ENCODE measurements around the gene CDHR4. TPM values are rescaled to one million over a fixed set of nuclear protein-coding genes. Genes with fewer than 3 reads are reported as not detected.

Gene CDHR4
- total and polyA plus RNA-seq, 10 donors, result 0.06 to 0.29 TPM; not detected in 8

DNA sequence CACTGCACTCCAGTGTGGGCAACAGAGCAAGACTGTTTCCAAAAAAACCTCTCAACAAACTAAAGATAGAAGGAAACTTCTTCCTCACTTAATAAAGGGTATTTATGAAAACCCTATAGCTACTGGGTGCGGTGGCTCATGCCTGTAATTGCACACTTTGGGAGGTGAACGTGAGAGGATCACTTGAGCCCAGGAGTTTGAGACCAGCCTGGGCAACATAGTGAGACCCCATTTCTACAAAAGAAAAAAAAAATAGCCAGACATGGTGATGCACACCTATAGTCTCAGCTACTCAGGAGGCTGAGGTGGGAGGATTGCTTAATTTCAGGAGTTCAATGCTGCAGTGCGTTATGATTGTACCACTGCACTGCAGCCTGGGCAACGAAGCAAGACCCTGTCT, 35.7 kb downstream of the CDHR4 start:
- intact Hi-C loops (cut with DNase I; ENCODE audit: low total_unique reads), result no loop called here
- Histone ChIP-seq H3K27me3 (replicated peaks in 1 of 7) (no peaks in the 10 kb centered on the region), H3K27ac (no peak overlapping the region), H3K36me3 (peaks cover 0 to 57% (median 5%) of the 10 kb centered on the region in 6 donors), H3K4me3 (no peak overlapping the region), H3K4me1 (peaks cover 0 to 43% (median 6%) of the 10 kb centered on the region in 6 donors), H3K9me3 (no peaks in the 10 kb centered on the region)
- no peak for DNase-seq
- TF ChIP-seq POLR2A (IDR thresholded peaks at IDR 0.05) (no peak), POLR2AphosphoS5 (IDR thresholded peaks at IDR 0.05) (no peak)
- TF ChIP-seq, protein P1, sequence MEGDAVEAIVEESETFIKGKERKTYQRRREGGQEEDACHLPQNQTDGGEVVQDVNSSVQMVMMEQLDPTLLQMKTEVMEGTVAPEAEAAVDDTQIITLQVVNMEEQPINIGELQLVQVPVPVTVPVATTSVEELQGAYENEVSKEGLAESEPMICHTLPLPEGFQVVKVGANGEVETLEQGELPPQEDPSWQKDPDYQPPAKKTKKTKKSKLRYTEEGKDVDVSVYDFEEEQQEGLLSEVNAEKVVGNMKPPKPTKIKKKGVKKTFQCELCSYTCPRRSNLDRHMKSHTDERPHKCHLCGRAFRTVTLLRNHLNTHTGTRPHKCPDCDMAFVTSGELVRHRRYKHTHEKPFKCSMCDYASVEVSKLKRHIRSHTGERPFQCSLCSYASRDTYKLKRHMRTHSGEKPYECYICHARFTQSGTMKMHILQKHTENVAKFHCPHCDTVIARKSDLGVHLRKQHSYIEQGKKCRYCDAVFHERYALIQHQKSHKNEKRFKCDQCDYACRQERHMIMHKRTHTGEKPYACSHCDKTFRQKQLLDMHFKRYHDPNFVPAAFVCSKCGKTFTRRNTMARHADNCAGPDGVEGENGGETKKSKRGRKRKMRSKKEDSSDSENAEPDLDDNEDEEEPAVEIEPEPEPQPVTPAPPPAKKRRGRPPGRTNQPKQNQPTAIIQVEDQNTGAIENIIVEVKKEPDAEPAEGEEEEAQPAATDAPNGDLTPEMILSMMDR (IDR thresholded peaks at IDR 0.05 in 8 of 11, conservative IDR thresholded peaks at IDR 0.05 in 3 of 11), result no peak
- WGBS, 5 donors, result 94 to 99% (median 97%) methylated on average over 4 of the region's 4 CpGs

DNA sequence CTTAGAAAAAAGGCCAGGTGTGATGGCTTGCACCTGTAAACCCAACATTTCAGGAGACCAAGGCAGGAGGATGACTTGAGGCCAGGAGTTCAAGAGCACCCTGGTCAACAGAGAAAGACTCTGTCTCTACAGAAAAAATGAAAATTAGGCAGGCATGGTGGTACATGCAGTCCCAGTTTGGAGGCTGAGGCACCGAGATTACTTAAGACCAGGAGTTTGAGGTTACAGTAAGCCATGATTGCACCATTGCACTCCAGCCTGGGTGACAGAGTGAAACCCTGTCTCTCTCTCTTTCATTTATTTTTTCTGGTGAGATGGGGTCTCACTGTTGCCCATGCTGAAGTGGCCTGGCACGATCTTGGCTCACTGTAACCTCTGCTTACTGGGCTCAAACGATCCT, 38.0 kb downstream of the CDHR4 start:
- Histone ChIP-seq H3K36me3 (peaks cover 0 to 49% (median 3%) of the 10 kb centered on the region in 6 donors), H3K27ac (no peak overlapping the region), H3K4me3 (no peak overlapping the region), H3K4me1 (peaks cover 0 to 59% (median 6%) of the 10 kb centered on the region in 6 donors), H3K27me3 (replicated peaks in 1 of 7) (no peaks in the 10 kb centered on the region), H3K9me3 (no peaks in the 10 kb centered on the region)
- DNase-seq, result no peak
- 56 to 89% (median 75%) methylated on average over 3 of the region's 3 CpGs for WGBS, 5 donors
- TF ChIP-seq POLR2A (IDR thresholded peaks at IDR 0.05), result no peak
- TF ChIP-seq, protein P1 (IDR thresholded peaks at IDR 0.05 in 8 of 11, conservative IDR thresholded peaks at IDR 0.05 in 3 of 11), result no peak
- TF ChIP-seq POLR2AphosphoS5 (IDR thresholded peaks at IDR 0.05), result no peak
- intact Hi-C loops (cut with DNase I; ENCODE audit: low total_unique reads), result no loop called here

DNA sequence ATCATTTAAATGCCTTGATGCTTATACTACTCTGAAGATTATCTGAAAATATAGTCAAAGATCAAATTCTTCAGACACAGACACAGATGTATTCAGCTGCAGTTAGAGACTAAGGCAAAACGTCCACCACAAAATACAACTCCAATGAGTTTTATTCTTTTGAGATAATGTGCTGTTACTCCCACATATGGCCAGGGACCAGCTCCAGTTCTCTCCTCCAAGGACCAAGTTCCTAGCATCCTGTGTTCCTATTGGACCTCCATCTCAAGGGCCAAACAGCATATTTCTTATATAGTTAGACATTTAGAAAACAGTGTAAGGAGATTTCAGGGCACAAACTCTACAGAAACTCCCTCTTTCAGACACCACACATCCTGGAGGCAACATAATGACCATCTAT, 40.4 kb downstream of the CDHR4 start:
- Histone ChIP-seq H3K36me3 (peaks cover 0 to 36% (median 3%) of the 10 kb centered on the region in 6 donors), H3K9me3 (no peaks in the 10 kb centered on the region), H3K27me3 (replicated peaks in 1 of 7) (no peaks in the 10 kb centered on the region), H3K4me3 (no peak overlapping the region), H3K4me1 (peaks cover 0 to 77% (median 17%) of the 10 kb centered on the region in 6 donors), H3K27ac (no peak overlapping the region)
- no peak for DNase-seq
- no peak for TF ChIP-seq POLR2AphosphoS5 (IDR thresholded peaks at IDR 0.05)
- TF ChIP-seq POLR2A (IDR thresholded peaks at IDR 0.05), result no peak
- TF ChIP-seq, protein P1 (IDR thresholded peaks at IDR 0.05 in 8 of 11, conservative IDR thresholded peaks at IDR 0.05 in 3 of 11), result no peak
- intact Hi-C loops (cut with DNase I; ENCODE audit: low total_unique reads), result no loop called here
- 32 to 71% (median 59%) methylated on average over 1 of the region's 1 CpG for WGBS, 5 donors

DNA sequence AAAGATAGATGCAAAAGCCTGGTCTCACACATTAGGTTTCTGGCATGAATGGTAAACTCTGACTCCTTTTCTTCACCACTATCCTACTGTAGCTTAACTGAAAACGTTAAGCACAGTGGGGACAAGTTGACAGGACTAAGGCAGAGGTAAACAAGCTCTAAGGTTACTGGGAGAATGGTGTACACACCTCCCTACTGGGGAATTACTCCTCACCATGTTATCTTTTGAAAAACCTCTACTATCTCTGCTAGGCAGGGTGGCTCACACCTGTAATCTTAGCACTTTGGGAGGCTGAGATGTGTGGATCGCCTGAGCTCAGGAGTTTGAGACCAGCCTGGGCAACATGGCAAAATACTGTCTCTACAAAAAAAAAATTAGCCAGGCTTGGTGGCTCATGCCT, 42.5 kb downstream of the CDHR4 start:
- intact Hi-C loops (cut with DNase I; ENCODE audit: low total_unique reads), result no loop called here
- peaks cover 0 to 75% (median 23%) of the 10 kb centered on the region in 6 donors for H3K4me1 ChIP-seq
- WGBS, 5 donors, result 76 to 87% (median 83%) methylated on average over 2 of the region's 2 CpGs
- peaks cover 0 to 18% (median 0%) of the 10 kb centered on the region in 6 donors for H3K36me3 ChIP-seq
- no peaks in the 10 kb centered on the region for H3K9me3 ChIP-seq
- DNase-seq, result no peak
- H3K27me3 ChIP-seq (replicated peaks in 1 of 7), result no peaks in the 10 kb centered on the region
- no peak overlapping the region for H3K27ac ChIP-seq
- TF ChIP-seq POLR2A (IDR thresholded peaks at IDR 0.05), result no peak
- TF ChIP-seq POLR2AphosphoS5 (IDR thresholded peaks at IDR 0.05), result no peak
- TF ChIP-seq, protein P1 (IDR thresholded peaks at IDR 0.05 in 8 of 11, conservative IDR thresholded peaks at IDR 0.05 in 3 of 11), result no peak
- no peak overlapping the region for H3K4me3 ChIP-seq
